Measurements from ENCODE around the gene BATF. TPM values are rescaled to one million over a fixed set of nuclear protein-coding genes. Genes with fewer than 3 reads are reported as not detected.

BATF gene
- total RNA-seq, 2 donors from 2014 or later: 3.7 to 9.5 TPM

- H3K27me3 ChIP-seq (replicated peaks; ENCODE audit: insufficient read depth): no peaks in the 10 kb centered on the region
- H3K36me3 ChIP-seq: no peaks in the 10 kb centered on the region
- no peaks in the 10 kb centered on the region for H3K9me3 ChIP-seq
- ATAC-seq (ENCODE audit: insufficient number of reproducible peaks, low FRiP score, low read depth): no peak
- H3K27ac ChIP-seq: no peak overlapping the region
- no peak for DNase-seq (ENCODE audit: low spot score)
- TF ChIP-seq CTCF (IDR thresholded peaks at IDR 0.05): no peak
- no peaks in the 10 kb centered on the region for H3K4me1 ChIP-seq (ENCODE audit: control insufficient read depth in 1 of 2, low read depth in 2 of 2)
- H3K4me3 ChIP-seq: no peak overlapping the region
Observed at GRCh38 chr14:75495882-75496281, 26.4 kb upstream of the BATF start.

- H3K27ac ChIP-seq: no peak overlapping the region
- no peaks in the 10 kb centered on the region for H3K36me3 ChIP-seq
- no peaks in the 10 kb centered on the region for H3K9me3 ChIP-seq
- H3K4me1 ChIP-seq (ENCODE audit: control insufficient read depth in 1 of 2, low read depth in 2 of 2): no peaks in the 10 kb centered on the region
- DNase-seq (ENCODE audit: low spot score) (no peak), ATAC-seq (ENCODE audit: insufficient number of reproducible peaks, low FRiP score, low read depth) (no peak)
- no peaks in the 10 kb centered on the region for H3K27me3 ChIP-seq (replicated peaks; ENCODE audit: insufficient read depth)
- no peak for TF ChIP-seq CTCF (IDR thresholded peaks at IDR 0.05)
- no peak overlapping the region for H3K4me3 ChIP-seq
Observed at GRCh38 chr14:75496755-75497154, 25.5 kb upstream of the BATF start.

GRCh38 chr14:75497191-75497590 lies 25.1 kb upstream of the BATF start:
- Histone ChIP-seq H3K4me1 (ENCODE audit: control insufficient read depth in 1 of 2, low read depth in 2 of 2) (no peaks in the 10 kb centered on the region), H3K36me3 (no peaks in the 10 kb centered on the region), H3K9me3 (no peaks in the 10 kb centered on the region), H3K27ac (no peak overlapping the region), H3K4me3 (no peak overlapping the region), H3K27me3 (replicated peaks; ENCODE audit: insufficient read depth) (no peaks in the 10 kb centered on the region)
- TF ChIP-seq CTCF (IDR thresholded peaks at IDR 0.05): no peak
- no peak for ATAC-seq (ENCODE audit: insufficient number of reproducible peaks, low FRiP score, low read depth)
- no peak for DNase-seq (ENCODE audit: low spot score)

- no peaks in the 10 kb centered on the region for H3K36me3 ChIP-seq
- no peak for TF ChIP-seq CTCF (IDR thresholded peaks at IDR 0.05)
- no peak overlapping the region for H3K4me3 ChIP-seq
- no peak overlapping the region for H3K27ac ChIP-seq
- H3K27me3 ChIP-seq (replicated peaks; ENCODE audit: insufficient read depth): no peaks in the 10 kb centered on the region
- ATAC-seq (ENCODE audit: insufficient number of reproducible peaks, low FRiP score, low read depth): no peak
- no peaks in the 10 kb centered on the region for H3K9me3 ChIP-seq
- DNase-seq (ENCODE audit: low spot score): no peak
- no peaks in the 10 kb centered on the region for H3K4me1 ChIP-seq (ENCODE audit: control insufficient read depth in 1 of 2, low read depth in 2 of 2)
Observed at GRCh38 chr14:75497701-75498100, 24.6 kb upstream of the BATF start.

GRCh38 chr14:75499084-75499875 lies 23.0 kb upstream of the BATF start:
- ATAC-seq (ENCODE audit: insufficient number of reproducible peaks, low FRiP score, low read depth): no peak
- Histone ChIP-seq H3K4me3 (no peak overlapping the region), H3K4me1 (ENCODE audit: control insufficient read depth in 1 of 2, low read depth in 2 of 2) (no peaks in the 10 kb centered on the region), H3K36me3 (no peaks in the 10 kb centered on the region), H3K9me3 (no peaks in the 10 kb centered on the region), H3K27ac (no peak overlapping the region), H3K27me3 (replicated peaks; ENCODE audit: insufficient read depth) (no peaks in the 10 kb centered on the region)
- DNase-seq (ENCODE audit: low spot score): no peak
- TF ChIP-seq CTCF (IDR thresholded peaks at IDR 0.05): no peak

Measured in thoracic aorta (tissue), 2 donors.